OCI-LY3 (cell line): Measurements from ENCODE around the gene BRD4.

Experiments
- H2AFZ ChIP-seq: fragments of 200-600, 300-600 bp; shearing (Covaris generic); 2 replicates; pipeline ENCODE4 v1.6.0; 2014; ENCODE audit warnings: antibody characterized with exemption, low read depth, low read length
- H3K27ac ChIP-seq: fragments of 200-600, 300-600 bp; sonication (generic); 2 replicates; pipeline ENCODE4 v1.5.1; 2014; ENCODE audit warnings: mild to moderate bottlenecking, low read length, moderate library complexity, mixed read lengths
- H3K27me3 ChIP-seq: fragments of 200-600, 300-600 bp; sonication (generic); 2 replicates; pipeline ENCODE4 v1.6.1; 2014; ENCODE audit warnings: low read depth, low read length, mixed read lengths
- H3K36me3 ChIP-seq: fragments of 200-600, 300-600 bp; sonication (generic); replicated peaks from 2 replicates; pipeline ENCODE3; 2014; ENCODE audit warnings: low read depth, low read length, mixed read lengths
- H3K4me1 ChIP-seq: fragments of 300-600, 200-600 bp; sonication (generic); 2 replicates; pipeline ENCODE4 v1.6.1; 2014; ENCODE audit warnings: low read length, mixed read lengths
- H3K4me2 ChIP-seq: fragments of 200-600, 300-600 bp; sonication (generic); 2 replicates; pipeline ENCODE4 v1.6.1; 2014; ENCODE audit warnings: low read length, mixed read lengths
- H3K4me3 ChIP-seq: fragments of 300-600, 200-600 bp; sonication (generic); 2 replicates; pipeline ENCODE4 v1.5.1; 2014; ENCODE audit warnings: antibody characterized with exemption, mild to moderate bottlenecking, low read length, moderate library complexity
- H3K79me2 ChIP-seq: fragments of 300-600, 200-600 bp; shearing (Covaris generic); 2 replicates; pipeline ENCODE4 v1.6.1; 2014; ENCODE audit warnings: mild to moderate bottlenecking, low read length, mixed read lengths
- H3K9ac ChIP-seq: fragments of 300-600, 200-600 bp; shearing (Covaris generic); 2 replicates; pipeline ENCODE4 v1.6.0; 2014; ENCODE audit warnings: mild to moderate bottlenecking, low read length, moderate library complexity
- H3K9me3 ChIP-seq: fragments of 200-600, 300-600 bp; shearing (Covaris generic); 2 replicates; pipeline ENCODE4 v1.6.1; 2014; ENCODE audit warnings: low read length, mixed read lengths; ENCODE audit not compliant: insufficient read depth
- H4K20me1 ChIP-seq: fragments of 200-600, 300-600 bp; sonication (generic); 2 replicates; pipeline ENCODE4 v1.6.1; 2016; ENCODE audit warnings: low read length, mixed read lengths; ENCODE audit not compliant: insufficient read depth
- EZH2phosphoT487 ChIP-seq: fragments of 200-600 bp; shearing (Covaris generic); IDR thresholded peaks from 2 replicates; pipeline ENCODE4 v1.6.1; 2018; ENCODE audit warnings: antibody characterized with exemption, mixed run types, low read depth
- TF ChIP-seq, protein P1 (sequence below): fragments of 200-600, 300-600 bp; sonication (generic); IDR thresholded peaks from 2 replicates; pipeline ENCODE4 v1.5.1; 2014; ENCODE audit warnings: antibody characterized with exemption, low read length, low read depth

The BRD4 gene

GRCh38 chr19:15223649-15224361 is 108.5 kb downstream of the BRD4 start:
- Histone ChIP-seq H3K4me2 (no peak overlapping the region), H3K36me3 (peaks cover 2% of the 10 kb centered on the region), H3K9ac (no peak overlapping the region), H3K27ac (no peak overlapping the region), H3K79me2 (no peaks in the 10 kb centered on the region), H3K27me3 (no peaks in the 10 kb centered on the region), H3K4me1 (no peaks in the 10 kb centered on the region), H3K4me3 (no peak overlapping the region), H4K20me1 (0 out of 2 replicates have a peak, but pooled peaks cover 3% of the 10 kb centered on the region), H2AFZ (no peak overlapping the region), H3K9me3 (no peaks in the 10 kb centered on the region)
- TF ChIP-seq, protein P1, sequence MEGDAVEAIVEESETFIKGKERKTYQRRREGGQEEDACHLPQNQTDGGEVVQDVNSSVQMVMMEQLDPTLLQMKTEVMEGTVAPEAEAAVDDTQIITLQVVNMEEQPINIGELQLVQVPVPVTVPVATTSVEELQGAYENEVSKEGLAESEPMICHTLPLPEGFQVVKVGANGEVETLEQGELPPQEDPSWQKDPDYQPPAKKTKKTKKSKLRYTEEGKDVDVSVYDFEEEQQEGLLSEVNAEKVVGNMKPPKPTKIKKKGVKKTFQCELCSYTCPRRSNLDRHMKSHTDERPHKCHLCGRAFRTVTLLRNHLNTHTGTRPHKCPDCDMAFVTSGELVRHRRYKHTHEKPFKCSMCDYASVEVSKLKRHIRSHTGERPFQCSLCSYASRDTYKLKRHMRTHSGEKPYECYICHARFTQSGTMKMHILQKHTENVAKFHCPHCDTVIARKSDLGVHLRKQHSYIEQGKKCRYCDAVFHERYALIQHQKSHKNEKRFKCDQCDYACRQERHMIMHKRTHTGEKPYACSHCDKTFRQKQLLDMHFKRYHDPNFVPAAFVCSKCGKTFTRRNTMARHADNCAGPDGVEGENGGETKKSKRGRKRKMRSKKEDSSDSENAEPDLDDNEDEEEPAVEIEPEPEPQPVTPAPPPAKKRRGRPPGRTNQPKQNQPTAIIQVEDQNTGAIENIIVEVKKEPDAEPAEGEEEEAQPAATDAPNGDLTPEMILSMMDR, result no peak
- TF ChIP-seq EZH2phosphoT487, result no peak

- no peak overlapping the region for H2AFZ ChIP-seq
- H4K20me1 ChIP-seq, result 0 out of 2 replicates have a peak, but pooled peaks cover 3% of the 10 kb centered on the region
- TF ChIP-seq, protein P1, result no peak
- TF ChIP-seq EZH2phosphoT487, result no peak
- no peaks in the 10 kb centered on the region for H3K79me2 ChIP-seq
- peaks cover 2% of the 10 kb centered on the region for H3K36me3 ChIP-seq
- H3K4me1 ChIP-seq, result no peaks in the 10 kb centered on the region
- H3K4me2 ChIP-seq, result no peak overlapping the region
- H3K4me3 ChIP-seq, result no peak overlapping the region
- no peaks in the 10 kb centered on the region for H3K9me3 ChIP-seq
- no peak overlapping the region for H3K9ac ChIP-seq
- H3K27me3 ChIP-seq, result no peaks in the 10 kb centered on the region
- H3K27ac ChIP-seq, result no peak overlapping the region
Observed at GRCh38 chr19:15222738-15223648, 109.3 kb downstream of the BRD4 start.

DNA sequence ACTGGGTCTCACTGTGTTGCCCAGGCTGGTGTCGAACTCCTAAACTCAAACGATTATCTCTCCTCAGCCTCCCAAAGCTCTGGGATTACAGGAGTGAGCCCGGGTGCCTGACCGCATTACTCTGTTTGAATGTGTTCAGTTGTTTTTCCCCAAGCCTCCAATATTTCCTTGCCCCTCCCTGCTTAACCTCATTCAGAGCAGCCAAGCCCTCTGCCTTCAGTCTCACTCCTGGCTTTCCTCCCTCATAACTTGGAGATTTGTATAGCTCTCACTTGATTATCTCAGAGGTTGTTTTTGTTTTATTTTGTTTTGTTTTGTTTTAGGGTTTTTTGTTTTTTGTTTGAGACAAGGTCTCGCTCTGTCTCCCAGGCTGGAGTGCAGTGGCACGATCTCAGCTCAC is 111.5 kb downstream of the BRD4 start:
- H3K27me3 ChIP-seq, result no peaks in the 10 kb centered on the region
- no peaks in the 10 kb centered on the region for H3K9me3 ChIP-seq
- H3K36me3 ChIP-seq, result no peaks in the 10 kb centered on the region
- H3K4me1 ChIP-seq, result no peaks in the 10 kb centered on the region
- H2AFZ ChIP-seq, result no peak overlapping the region
- H3K4me2 ChIP-seq, result no peak overlapping the region
- H3K27ac ChIP-seq, result no peak overlapping the region
- H3K79me2 ChIP-seq, result no peaks in the 10 kb centered on the region
- TF ChIP-seq EZH2phosphoT487, result no peak
- TF ChIP-seq, protein P1, result no peak
- no peak overlapping the region for H3K4me3 ChIP-seq
- 0 out of 2 replicates have a peak, but pooled peaks cover 3% of the 10 kb centered on the region for H4K20me1 ChIP-seq
- H3K9ac ChIP-seq, result no peak overlapping the region

DNA sequence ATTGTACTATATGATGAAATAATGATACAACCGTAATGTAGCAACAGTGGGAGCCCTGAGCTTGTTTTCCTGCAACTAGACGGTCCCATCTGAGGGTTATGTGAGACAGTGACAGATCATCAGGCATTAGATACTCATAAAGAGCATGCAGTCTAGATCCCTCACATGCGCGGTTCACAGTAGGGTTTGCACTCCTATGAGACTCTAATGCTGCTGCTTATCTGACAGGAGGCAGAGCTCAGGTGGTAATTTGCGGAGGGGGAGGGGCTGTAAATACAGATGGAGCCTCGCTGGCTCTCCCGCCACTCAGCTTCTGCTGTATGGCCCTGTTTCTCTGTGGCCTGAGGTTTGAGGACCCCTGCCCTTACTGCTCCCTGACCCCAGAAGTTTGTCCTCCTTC is 113.8 kb downstream of the BRD4 start:
- no peak for TF ChIP-seq EZH2phosphoT487

More for the DNA sequence above, 113.8 kb downstream of the BRD4 start:
- Histone ChIP-seq H4K20me1 (0 out of 2 replicates have a peak, but pooled peaks cover 3% of the 10 kb centered on the region), H2AFZ (no peak overlapping the region), H3K9me3 (no peaks in the 10 kb centered on the region), H3K4me3 (no peak overlapping the region), H3K4me2 (no peak overlapping the region), H3K36me3 (no peaks in the 10 kb centered on the region), H3K27ac (no peak overlapping the region), H3K4me1 (no peaks in the 10 kb centered on the region), H3K9ac (no peak overlapping the region), H3K79me2 (no peaks in the 10 kb centered on the region), H3K27me3 (no peaks in the 10 kb centered on the region)
